Natural killer cell (primary cell): ENCODE data around the gene MRPS27. TPM values are rescaled to one million over a fixed set of nuclear protein-coding genes. Genes with fewer than 3 reads are reported as not detected.

Source experiments
- ATAC-seq, 3 donors: fragments of 150-1000 bp in 2 of 3; fragments of 200-7000 bp in 1 of 3; cut with Tn5 transposase; 1 replicate in 1 of 3; 2 replicates in 2 of 3; pipeline ENCODE4 v1.10.0; 2021; ENCODE audit warnings: mild to moderate bottlenecking in 2 of 3, moderate library complexity in 2 of 3
- DNase-seq, 2 donors: peaks; one replicate each; pipeline versions ENCODE4 v3.0.0 to v3.0.0-alpha.2; 2013 to 2021; ENCODE audit warnings: mixed read lengths in 1 of 2
- H3K27ac ChIP-seq: one replicate; pipeline ENCODE4 v1.5.1; 2013; ENCODE audit warnings: mild to moderate bottlenecking, low read length
- H3K27me3 ChIP-seq: one replicate; pipeline ENCODE4 v1.6.1; 2013; ENCODE audit warnings: low read length; ENCODE audit not compliant: control insufficient read depth, insufficient read depth
- H3K36me3 ChIP-seq: one replicate; pipeline ENCODE4 v1.6.1; 2013; ENCODE audit warnings: low read length; ENCODE audit not compliant: control insufficient read depth, insufficient read depth
- H3K4me1 ChIP-seq: one replicate; pipeline ENCODE4 v1.6.1; 2013; ENCODE audit warnings: low read length; ENCODE audit not compliant: control insufficient read depth, insufficient read depth
- H3K4me3 ChIP-seq: one replicate; pipeline ENCODE4 v1.5.1; 2013; ENCODE audit warnings: low read length
- H3K9me3 ChIP-seq: one replicate; pipeline ENCODE4 v1.6.1; 2013; ENCODE audit warnings: low read length; ENCODE audit not compliant: control insufficient read depth, insufficient read depth
- H3K27ac Mint-ChIP-seq, 2 donors: one replicate each; pipeline ENCODE4 v1.8.0; 2022; ENCODE audit warnings: mild to moderate bottlenecking in 2 of 2, mixed read lengths in 2 of 2, moderate library complexity in 1 of 2
- H3K27me3 Mint-ChIP-seq, 2 donors: one replicate each; pipeline ENCODE4 v1.8.0; 2022; ENCODE audit warnings: low read depth in 2 of 2, mixed read lengths in 2 of 2
- H3K36me3 Mint-ChIP-seq: one replicate; pipeline ENCODE4 v1.8.0; 2022; ENCODE audit warnings: mixed read lengths
- H3K4me1 Mint-ChIP-seq, 2 donors: one replicate each; pipeline ENCODE4 v1.8.0; 2022; ENCODE audit warnings: mixed read lengths in 2 of 2
- H3K4me3 Mint-ChIP-seq: one replicate; pipeline ENCODE4 v1.8.0; 2022; ENCODE audit warnings: mild to moderate bottlenecking, moderate library complexity, mixed read lengths
- H3K9me3 Mint-ChIP-seq, 2 donors: one replicate each; pipeline ENCODE4 v1.8.0; 2022; ENCODE audit warnings: mixed read lengths in 2 of 2
- CTCF ChIP-seq: fragments of 200-600 bp; IDR thresholded peaks from one replicate; pipeline ENCODE4 v1.8.0; 2022; ENCODE audit warnings: antibody characterized with exemption
- WGBS: methylation state at CpG from one replicate; pipeline ENCODE4 v1.1.7; 2013; ENCODE audit warnings: missing lambda C conversion rate; ENCODE audit not compliant: insufficient coverage; 5-methylcytosine and 5-hydroxymethylcytosine counted together
- intact Hi-C: fragments of 100-400 bp; cut with micrococcal nuclease; formaldehyde crosslinking; loops from one replicate; pipeline ENCODE4 v1.14.2; 2022
- total RNA-seq, 4 donors: library from RNA; stranded (reverse); fragments of 120-200 nt in 1 of 4; gene quantifications; one replicate each; pipeline versions ENCODE4 v1.2.3 to v1.2.4, GENCODE V29; 2013 to 2022

Gene MRPS27
- total RNA-seq, 3 donors from 2014 or later (not counting 1 experiment from before 2014, with no cell fraction given) = 25.5 to 36.5 (median 36.3) TPM

- intact Hi-C loops = no loop called here
- H3K4me3 Mint-ChIP-seq = no peak overlapping the region
- no peaks in the 10 kb centered on the region for H3K9me3 ChIP-seq
- no peaks in the 10 kb centered on the region for H3K9me3 Mint-ChIP-seq
- TF ChIP-seq CTCF = no peak
- no peak overlapping the region for H3K4me3 ChIP-seq
- WGBS = 100% methylated on average over 1 of the region's 1 CpG
- no peaks in the 10 kb centered on the region for H3K27me3 ChIP-seq
- no peaks in the 10 kb centered on the region for H3K4me1 ChIP-seq
- H3K4me1 Mint-ChIP-seq = peaks cover 0 to 6% of the 10 kb centered on the region in 2 donors
- no peaks in the 10 kb centered on the region for H3K36me3 Mint-ChIP-seq
- H3K27ac ChIP-seq = no peak overlapping the region
- no peaks in the 10 kb centered on the region for H3K36me3 ChIP-seq
- no peaks in the 10 kb centered on the region for H3K27me3 Mint-ChIP-seq
- H3K27ac Mint-ChIP-seq = no peak overlapping the region
- ATAC-seq (no peak), DNase-seq (no peak)
Measured at GRCh38 chr5:72368271-72368670, 48.2 kb upstream of the MRPS27 start.

GRCh38 chr5:72366324-72366976 is 46.4 kb upstream of the MRPS27 start:
- H3K27ac ChIP-seq = no peak overlapping the region
- DNase-seq (peak in 1 of 2 donors; percentile 51), ATAC-seq (peak in 2 of 3 donors; percentile 49 to 79)
- H3K4me1 ChIP-seq = no peaks in the 10 kb centered on the region
- H3K4me3 Mint-ChIP-seq = no peak overlapping the region
- H3K36me3 ChIP-seq = peaks cover 4% of the 10 kb centered on the region
- TF ChIP-seq CTCF = peak; percentile 55
- no peaks in the 10 kb centered on the region for H3K27me3 Mint-ChIP-seq
- H3K9me3 Mint-ChIP-seq = no peaks in the 10 kb centered on the region
- no peak overlapping the region for H3K4me3 ChIP-seq
- intact Hi-C loops = loop anchor here (2.0 kb wide), 1 partner anchor 452 kb away; no protein-coding TSS in a partner anchor
- 47% methylated on average over 6 of the region's 7 CpGs for WGBS
- no peak overlapping the region for H3K27ac Mint-ChIP-seq
- peaks cover 10% of the 10 kb centered on the region for H3K36me3 Mint-ChIP-seq
- H3K9me3 ChIP-seq = no peaks in the 10 kb centered on the region
- H3K4me1 Mint-ChIP-seq = peaks cover 0 to 6% of the 10 kb centered on the region in 2 donors
- H3K27me3 ChIP-seq = no peaks in the 10 kb centered on the region

- Histone ChIP-seq H3K4me3 (no peak overlapping the region), H3K27me3 (no peaks in the 10 kb centered on the region), H3K9me3 (no peaks in the 10 kb centered on the region), H3K4me1 (no peaks in the 10 kb centered on the region), H3K36me3 (peaks cover 4% of the 10 kb centered on the region), H3K27ac (no peak overlapping the region)
- intact Hi-C loops = no loop called here
- Mint-ChIP-seq H3K36me3 (peaks cover 20% of the 10 kb centered on the region), H3K27ac (no peak overlapping the region), H3K4me1 (peaks cover 0 to 6% of the 10 kb centered on the region in 2 donors), H3K9me3 (no peaks in the 10 kb centered on the region), H3K27me3 (no peaks in the 10 kb centered on the region), H3K4me3 (no peak overlapping the region)
- ATAC-seq (no peak), DNase-seq (no peak)
- 93% methylated on average over 4 of the region's 4 CpGs for WGBS
- no peak for TF ChIP-seq CTCF
Measured at GRCh38 chr5:72364951-72365350, 44.9 kb upstream of the MRPS27 start.

- Histone ChIP-seq H3K4me1 (no peaks in the 10 kb centered on the region), H3K4me3 (no peak overlapping the region), H3K9me3 (no peaks in the 10 kb centered on the region), H3K27me3 (no peaks in the 10 kb centered on the region), H3K27ac (no peak overlapping the region), H3K36me3 (peaks cover 4% of the 10 kb centered on the region)
- no peak for DNase-seq
- TF ChIP-seq CTCF = no peak
- no CpG with 5 or more reads among the region's 1 CpG for WGBS
- Mint-ChIP-seq H3K4me3 (no peak overlapping the region), H3K27me3 (no peaks in the 10 kb centered on the region), H3K4me1 (peaks cover 0 to 6% of the 10 kb centered on the region in 2 donors), H3K36me3 (peaks cover 24% of the 10 kb centered on the region), H3K27ac (no peak overlapping the region), H3K9me3 (no peaks in the 10 kb centered on the region)
- ATAC-seq = no peak
- intact Hi-C loops = no loop called here
Measured at GRCh38 chr5:72364171-72364570, 44.1 kb upstream of the MRPS27 start.
